Heart left ventricle (tissue), 16 donors: ENCODE measurements around the gene HSPA12A. TPM values are rescaled to one million over a fixed set of nuclear protein-coding genes. Genes with fewer than 3 reads are reported as not detected.

Experiments
- ATAC-seq, 4 donors: fragments of 200-7000 bp; cut with Tn5 transposase; one replicate each; pipeline ENCODE4 v1.9.1; 2020 to 2022; ENCODE audit warnings: moderate library complexity in 4 of 4, mild to moderate bottlenecking in 3 of 4, moderate number of reproducible peaks in 1 of 4
- DNase-seq, 5 donors: peaks; one replicate each; pipeline ENCODE4 v3.0.0-alpha.2; 2020
- H3K27ac ChIP-seq, 12 donors: fragments of 200-600 bp; sonication (generic) in 4 of 12; one replicate each; pipeline versions ENCODE4 v1.5.0 to v1.8.0; 2016 to 2022; ENCODE audit warnings: mild to moderate bottlenecking in 2 of 12
- H3K27me3 ChIP-seq, 9 donors: fragments of 200-600 bp; sonication (generic) in 2 of 9; one replicate each; pipeline versions ENCODE4 v1.5.1 to v1.8.0; 2016 to 2022; ENCODE audit warnings: mild to moderate bottlenecking in 3 of 9
- H3K36me3 ChIP-seq, 9 donors: fragments of 200-600 bp; sonication (generic) in 2 of 9; one replicate each; pipeline versions ENCODE4 v1.5.0 to v1.8.0; 2018 to 2022; ENCODE audit warnings: mild to moderate bottlenecking in 2 of 9
- H3K4me1 ChIP-seq, 12 donors: fragments of 200-600 bp; sonication (generic) in 4 of 12; one replicate each; pipeline versions ENCODE4 v1.5.0 to v1.8.0; 2016 to 2022; ENCODE audit warnings: mild to moderate bottlenecking in 3 of 12
- H3K4me3 ChIP-seq, 12 donors: fragments of 200-600 bp; sonication (generic) in 4 of 12; one replicate each; pipeline versions ENCODE4 v1.5.0 to v1.8.0; 2017 to 2022; ENCODE audit warnings: mild to moderate bottlenecking in 9 of 12, moderate library complexity in 4 of 12
- H3K9me3 ChIP-seq, 12 donors: fragments of 200-600 bp; sonication (generic) in 4 of 12; one replicate each; pipeline versions ENCODE4 v1.5.0 to v1.8.0; 2016 to 2022; ENCODE audit warnings: mild to moderate bottlenecking in 1 of 12
- POLR2A ChIP-seq, 2 donors: fragments of 450-650 bp; IDR thresholded peaks; one replicate each; pipeline ENCODE4 v1.6.1; 2017; ENCODE audit warnings: antibody characterized with exemption in 2 of 2, mild to moderate bottlenecking in 2 of 2, moderate library complexity in 2 of 2
- WGBS, 4 donors: extraction: QIAGEN DNeasy Blood & Tissue Kit in 2 of 4; methylation state at CpG; one replicate each; pipeline versions ENCODE4 v1.1.5 to v1.1.7; 2013 to 2018; 5-methylcytosine and 5-hydroxymethylcytosine counted together
- intact Hi-C, 10 donors: fragments of 100-400 bp; cut with DNase I; formaldehyde crosslinking; loops; one replicate each; pipeline versions ENCODE4 v1.11.1 to v1.14.2; 2022
- polyA plus RNA-seq, 2 donors: library from polyadenylated mRNA; stranded (reverse); fragments of 200-250 nt; gene quantifications; one replicate each; pipeline ENCODE4 v1.2.3, GENCODE V29; 2013
- total RNA-seq, 9 donors: library from RNA; depleted of rRNA in 2 of 9; stranded (reverse); fragments of >200 nt in 2 of 9; fragmentation: NEBNext Ultra II Directional in 3 of 9; extraction: Animal tissue kit (Norgen Biotek cat#: 25700) in 3 of 9; gene quantifications; one replicate each; pipeline versions ENCODE4 v1.1.0 to v1.2.4, GENCODE V29; 2016 to 2023
- TF ChIP-seq, protein P1 (sequence below), 12 donors: fragments of 200-600 bp; sonication (generic) in 4 of 12; IDR thresholded peaks; one replicate each; pipeline versions ENCODE4 v1.5.0 to v1.8.0; 2018 to 2022; ENCODE audit warnings: antibody characterized with exemption in 12 of 12, mild to moderate bottlenecking in 5 of 12
- donor health status: ischemic (EF 13 %, LVEDD 7.1; RV severe dilation, severe dysfunction).
- donor health status: healthy with polysubstance abuse.
- donor health status: DM: no; HTN: yes; CAD: no.
- donor health status: DM: no; HTN: no; CAD: no.
- donor health status: ischemic (EF 25% LVEDD 6.9; RV normal size, moderate dysfunction).
- donor health status: ischemic (EF 25% LVEDD 5.7; RV mildly dilated, moderate dysfunction).
- donor health status: healthy.
- donor health status: DM: yes; HTN: yes; CAD: no.
- donor health status: ischemic (EF 35%, LVEDD 5.7; RV mildly dilated, moderate dysfunction).
- donor health status: nonischemic (EF 11% LVEDD 7.7; RV severe dilation, severe dysfunction).
- donor health status: DM: yes; HTN: yes; CAD: no.
- donor health status: PGD.
- donor health status: ischemic (EF 29% LVEDD 5.4; RV normal size, mild dysfunction).
- donor health status: nonischemic (EF 23%, LVEDD 6.1; RV moderate dilation, normal function).

The HSPA12A gene
- total and polyA plus RNA-seq, 11 donors = 4.7 to 17.0 (median 13.5) TPM

DNA sequence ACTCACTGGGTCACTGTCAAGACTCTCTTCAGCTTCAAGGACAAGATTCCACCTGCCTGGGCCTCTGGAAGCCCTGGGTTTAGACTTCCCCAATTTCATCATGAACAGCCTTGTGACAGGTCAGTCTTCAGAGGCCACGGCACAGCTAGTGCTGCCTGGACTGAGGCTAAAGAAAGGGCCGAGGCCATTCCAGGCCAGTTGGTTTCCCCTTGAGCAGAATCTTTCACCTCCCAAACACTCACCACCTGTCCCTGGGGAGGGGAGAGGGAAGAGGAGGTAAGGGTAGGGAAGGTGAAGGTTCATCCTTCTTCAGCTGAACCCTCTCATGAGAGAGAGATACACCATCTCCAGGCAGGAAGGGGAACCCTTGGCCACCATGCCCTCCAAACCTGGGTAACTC lies 24.3 kb downstream of the HSPA12A start:
- no peaks in the 10 kb centered on the region for H3K9me3 ChIP-seq
- no peak for DNase-seq
- TF ChIP-seq, protein P1, sequence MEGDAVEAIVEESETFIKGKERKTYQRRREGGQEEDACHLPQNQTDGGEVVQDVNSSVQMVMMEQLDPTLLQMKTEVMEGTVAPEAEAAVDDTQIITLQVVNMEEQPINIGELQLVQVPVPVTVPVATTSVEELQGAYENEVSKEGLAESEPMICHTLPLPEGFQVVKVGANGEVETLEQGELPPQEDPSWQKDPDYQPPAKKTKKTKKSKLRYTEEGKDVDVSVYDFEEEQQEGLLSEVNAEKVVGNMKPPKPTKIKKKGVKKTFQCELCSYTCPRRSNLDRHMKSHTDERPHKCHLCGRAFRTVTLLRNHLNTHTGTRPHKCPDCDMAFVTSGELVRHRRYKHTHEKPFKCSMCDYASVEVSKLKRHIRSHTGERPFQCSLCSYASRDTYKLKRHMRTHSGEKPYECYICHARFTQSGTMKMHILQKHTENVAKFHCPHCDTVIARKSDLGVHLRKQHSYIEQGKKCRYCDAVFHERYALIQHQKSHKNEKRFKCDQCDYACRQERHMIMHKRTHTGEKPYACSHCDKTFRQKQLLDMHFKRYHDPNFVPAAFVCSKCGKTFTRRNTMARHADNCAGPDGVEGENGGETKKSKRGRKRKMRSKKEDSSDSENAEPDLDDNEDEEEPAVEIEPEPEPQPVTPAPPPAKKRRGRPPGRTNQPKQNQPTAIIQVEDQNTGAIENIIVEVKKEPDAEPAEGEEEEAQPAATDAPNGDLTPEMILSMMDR (IDR thresholded peaks at IDR 0.05) = no peak
- no peak for TF ChIP-seq POLR2A (IDR thresholded peaks at IDR 0.05)
- no peak overlapping the region for H3K4me3 ChIP-seq
- H3K36me3 ChIP-seq = no peaks in the 10 kb centered on the region
- no peak for ATAC-seq
- no peaks in the 10 kb centered on the region for H3K27me3 ChIP-seq
- intact Hi-C loops = no loop called here
- peaks cover 0 to 31% (median 9%) of the 10 kb centered on the region in 12 donors for H3K4me1 ChIP-seq
- no peak overlapping the region for H3K27ac ChIP-seq
- WGBS, 4 donors = 58 to 92% (median 87%) methylated on average over 2 of the region's 2 CpGs

DNA sequence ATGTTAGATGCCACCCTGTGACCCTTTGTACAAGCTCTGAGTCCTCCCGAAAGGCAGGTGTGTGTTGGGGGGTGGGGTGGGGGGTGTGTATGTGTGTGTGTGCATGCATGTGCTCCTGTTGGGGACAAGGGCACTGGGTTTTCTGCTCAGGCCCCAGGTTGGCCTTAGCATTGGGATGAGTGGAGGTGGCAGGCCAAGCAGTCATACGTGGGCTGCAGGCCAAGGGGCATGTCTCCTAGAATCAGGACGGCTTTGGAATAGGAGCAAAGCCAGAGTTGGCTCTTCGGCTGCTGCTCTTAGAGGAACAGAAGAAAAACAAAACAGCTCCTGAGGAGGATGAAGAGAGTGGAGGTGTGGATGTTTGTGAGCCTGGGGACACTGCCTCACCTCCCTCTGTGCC lies 26.0 kb downstream of the HSPA12A start:
- intact Hi-C loops = no loop called here
- H3K27me3 ChIP-seq = no peaks in the 10 kb centered on the region
- DNase-seq = peak in 2 of 5 donors; percentile 51 to 71
- WGBS, 4 donors = 22 to 49% (median 45%) methylated on average over 4 of the region's 4 CpGs
- peaks cover 0 to 20% (median 9%) of the 10 kb centered on the region in 12 donors for H3K4me1 ChIP-seq
- H3K36me3 ChIP-seq = no peaks in the 10 kb centered on the region
- H3K9me3 ChIP-seq = no peaks in the 10 kb centered on the region
- ATAC-seq = peak in 3 of 4 donors; percentile 44 to 71 (median 50)
- TF ChIP-seq, protein P1 (IDR thresholded peaks at IDR 0.05) = no peak
- TF ChIP-seq POLR2A (IDR thresholded peaks at IDR 0.05) = no peak
- no peak overlapping the region for H3K4me3 ChIP-seq
- H3K27ac ChIP-seq = no peak overlapping the region

DNA sequence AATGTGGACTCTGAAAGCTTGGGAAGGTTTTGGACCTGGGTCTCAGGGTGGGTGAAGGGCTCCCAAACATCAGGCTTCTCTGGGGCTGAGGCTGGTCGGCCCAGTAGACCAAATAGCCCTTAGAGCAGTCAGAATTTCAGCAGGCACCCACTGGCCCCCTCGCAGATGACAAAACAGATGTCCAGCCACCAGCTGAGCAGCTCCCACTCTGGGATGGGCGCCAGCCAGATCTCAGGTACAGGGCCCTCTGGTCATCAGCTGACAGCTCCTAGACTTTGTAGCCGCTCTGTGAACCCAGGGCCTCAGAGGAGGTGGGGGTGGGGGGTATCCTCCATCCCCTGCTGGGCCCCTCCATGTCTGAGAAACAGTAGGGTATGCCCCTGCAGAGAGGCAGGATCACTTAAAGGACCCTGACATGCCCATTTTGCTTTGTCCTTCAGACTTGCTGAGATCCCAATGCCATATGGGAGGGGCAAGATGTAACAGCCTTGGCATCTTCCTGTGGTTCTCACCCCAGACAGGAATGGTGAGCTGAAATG lies 26.5 kb downstream of the HSPA12A start:
- ATAC-seq (no peak), DNase-seq (no peak)
- 76 to 100% (median 84%) methylated on average over 3 to 4 of the region's 4 CpGs for WGBS, 4 donors

DNA sequence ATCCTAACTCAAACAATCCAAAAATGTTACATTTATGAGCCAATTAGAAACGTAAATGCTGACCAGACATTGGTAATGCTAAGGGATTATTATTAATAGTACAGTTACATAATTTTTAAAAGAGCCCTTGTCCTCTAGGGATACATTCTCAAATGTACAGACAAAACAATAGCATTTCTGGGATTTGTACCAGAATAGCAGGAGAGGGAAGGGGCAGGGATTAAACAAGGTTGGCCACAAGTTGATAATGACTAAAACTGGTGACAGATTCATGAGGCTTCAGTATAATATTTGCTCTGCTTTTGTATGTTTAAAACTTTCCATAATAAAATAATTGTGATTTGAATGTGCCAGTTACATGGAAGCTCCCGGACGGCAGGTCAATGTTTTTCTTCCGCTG lies 27.0 kb downstream of the HSPA12A start:
- TF ChIP-seq POLR2A (IDR thresholded peaks at IDR 0.05) = no peak
- TF ChIP-seq, protein P1 (IDR thresholded peaks at IDR 0.05) = no peak
- Histone ChIP-seq H3K4me1 (peaks cover 0 to 20% (median 9%) of the 10 kb centered on the region in 12 donors), H3K36me3 (no peaks in the 10 kb centered on the region), H3K27ac (no peak overlapping the region), H3K9me3 (no peaks in the 10 kb centered on the region), H3K4me3 (no peak overlapping the region), H3K27me3 (no peaks in the 10 kb centered on the region)
- ATAC-seq = no peak
- DNase-seq = no peak
- WGBS, 4 donors = 79 to 87% (median 80%) methylated on average over 4 of the region's 4 CpGs
- intact Hi-C loops = no loop called here

More for the DNA sequence above, 26.5 kb downstream of the HSPA12A start:
- Histone ChIP-seq H3K4me3 (no peak overlapping the region), H3K9me3 (no peaks in the 10 kb centered on the region), H3K27me3 (no peaks in the 10 kb centered on the region), H3K4me1 (peaks cover 0 to 20% (median 9%) of the 10 kb centered on the region in 12 donors), H3K27ac (no peak overlapping the region), H3K36me3 (no peaks in the 10 kb centered on the region)
- intact Hi-C loops = no loop called here
- TF ChIP-seq, protein P1 (IDR thresholded peaks at IDR 0.05) = no peak
- no peak for TF ChIP-seq POLR2A (IDR thresholded peaks at IDR 0.05)
